Heart left ventricle (tissue), 16 donors: ENCODE data around the gene MYO1E. TPM values are rescaled to one million over a fixed set of nuclear protein-coding genes. Genes with fewer than 3 reads are reported as not detected.

ENCODE experiments used
- ATAC-seq, 4 donors: fragments of 200-7000 bp; cut with Tn5 transposase; one replicate each; pipeline ENCODE4 v1.9.1; 2020 to 2022; ENCODE audit warnings: moderate library complexity in 4 of 4, mild to moderate bottlenecking in 3 of 4, moderate number of reproducible peaks in 1 of 4
- DNase-seq, 5 donors: peaks; one replicate each; pipeline ENCODE4 v3.0.0-alpha.2; 2020
- H3K27ac ChIP-seq, 12 donors: fragments of 200-600 bp; sonication (generic) in 4 of 12; one replicate each; pipeline versions ENCODE4 v1.5.0 to v1.8.0; 2016 to 2022; ENCODE audit warnings: mild to moderate bottlenecking in 2 of 12
- H3K27me3 ChIP-seq, 9 donors: fragments of 200-600 bp; sonication (generic) in 2 of 9; one replicate each; pipeline versions ENCODE4 v1.5.1 to v1.8.0; 2016 to 2022; ENCODE audit warnings: mild to moderate bottlenecking in 3 of 9
- H3K36me3 ChIP-seq, 9 donors: fragments of 200-600 bp; sonication (generic) in 2 of 9; one replicate each; pipeline versions ENCODE4 v1.5.0 to v1.8.0; 2018 to 2022; ENCODE audit warnings: mild to moderate bottlenecking in 2 of 9
- H3K4me1 ChIP-seq, 12 donors: fragments of 200-600 bp; sonication (generic) in 4 of 12; one replicate each; pipeline versions ENCODE4 v1.5.0 to v1.8.0; 2016 to 2022; ENCODE audit warnings: mild to moderate bottlenecking in 3 of 12
- H3K4me3 ChIP-seq, 12 donors: fragments of 200-600 bp; sonication (generic) in 4 of 12; one replicate each; pipeline versions ENCODE4 v1.5.0 to v1.8.0; 2017 to 2022; ENCODE audit warnings: mild to moderate bottlenecking in 9 of 12, moderate library complexity in 4 of 12
- H3K9me3 ChIP-seq, 12 donors: fragments of 200-600 bp; sonication (generic) in 4 of 12; one replicate each; pipeline versions ENCODE4 v1.5.0 to v1.8.0; 2016 to 2022; ENCODE audit warnings: mild to moderate bottlenecking in 1 of 12
- CTCF ChIP-seq, 12 donors: fragments of 200-600 bp; sonication (generic) in 4 of 12; IDR thresholded peaks; one replicate each; pipeline versions ENCODE4 v1.5.0 to v1.8.0; 2018 to 2022; ENCODE audit warnings: antibody characterized with exemption in 12 of 12, mild to moderate bottlenecking in 5 of 12
- POLR2A ChIP-seq, 2 donors: fragments of 450-650 bp; IDR thresholded peaks; one replicate each; pipeline ENCODE4 v1.6.1; 2017; ENCODE audit warnings: antibody characterized with exemption in 2 of 2, mild to moderate bottlenecking in 2 of 2, moderate library complexity in 2 of 2
- WGBS, 4 donors: extraction: QIAGEN DNeasy Blood & Tissue Kit in 2 of 4; methylation state at CpG; one replicate each; pipeline versions ENCODE4 v1.1.5 to v1.1.7; 2013 to 2018; 5-methylcytosine and 5-hydroxymethylcytosine counted together
- intact Hi-C, 10 donors: fragments of 100-400 bp; cut with DNase I; formaldehyde crosslinking; loops; one replicate each; pipeline versions ENCODE4 v1.11.1 to v1.14.2; 2022
- polyA plus RNA-seq, 2 donors: library from polyadenylated mRNA; stranded (reverse); fragments of 200-250 nt; gene quantifications; one replicate each; pipeline ENCODE4 v1.2.3, GENCODE V29; 2013
- total RNA-seq, 9 donors: library from RNA; depleted of rRNA in 2 of 9; stranded (reverse); fragments of >200 nt in 2 of 9; fragmentation: NEBNext Ultra II Directional in 3 of 9; extraction: Animal tissue kit (Norgen Biotek cat#: 25700) in 3 of 9; gene quantifications; one replicate each; pipeline versions ENCODE4 v1.1.0 to v1.2.4, GENCODE V29; 2016 to 2023
- donor health status: ischemic (EF 13 %, LVEDD 7.1; RV severe dilation, severe dysfunction).
- donor health status: healthy with polysubstance abuse.
- donor health status: DM: no; HTN: yes; CAD: no.
- donor health status: DM: no; HTN: no; CAD: no.
- donor health status: ischemic (EF 25% LVEDD 6.9; RV normal size, moderate dysfunction).
- donor health status: ischemic (EF 25% LVEDD 5.7; RV mildly dilated, moderate dysfunction).
- donor health status: healthy.
- donor health status: DM: yes; HTN: yes; CAD: no.
- donor health status: ischemic (EF 35%, LVEDD 5.7; RV mildly dilated, moderate dysfunction).
- donor health status: nonischemic (EF 11% LVEDD 7.7; RV severe dilation, severe dysfunction).
- donor health status: DM: yes; HTN: yes; CAD: no.
- donor health status: PGD.
- donor health status: ischemic (EF 29% LVEDD 5.4; RV normal size, mild dysfunction).
- donor health status: nonischemic (EF 23%, LVEDD 6.1; RV moderate dilation, normal function).

MYO1E gene
- total and polyA plus RNA-seq, 11 donors = 8.5 to 98.6 (median 25.2) TPM

- Histone ChIP-seq H3K36me3 (no peaks in the 10 kb centered on the region), H3K4me1 (peaks cover 0 to 44% (median 23%) of the 10 kb centered on the region in 12 donors), H3K4me3 (no peak overlapping the region), H3K27ac (peak overlapping the region in 2 of 12 donors; percentile 15), H3K9me3 (no peaks in the 10 kb centered on the region), H3K27me3 (no peaks in the 10 kb centered on the region)
- ATAC-seq = peak in 1 of 4 donors; percentile 57
- WGBS, 4 donors = 78 to 81% (median 80%) methylated on average over 8 of the region's 8 CpGs
- TF ChIP-seq POLR2A (IDR thresholded peaks at IDR 0.05) (no peak), CTCF (IDR thresholded peaks at IDR 0.05) (no peak)
- intact Hi-C loops = no loop called here
- DNase-seq = no peak
Measured at GRCh38 chr15:59237119-59237855, 135.4 kb downstream of the MYO1E start.

- no peak for TF ChIP-seq CTCF (IDR thresholded peaks at IDR 0.05)
- no peak for TF ChIP-seq POLR2A (IDR thresholded peaks at IDR 0.05)
- intact Hi-C loops = no loop called here
- 55 to 95% (median 92%) methylated on average over 1 of the region's 1 CpG for WGBS, 4 donors
- Histone ChIP-seq H3K9me3 (no peaks in the 10 kb centered on the region), H3K27ac (peak overlapping the region in 2 of 12 donors; percentile 2 to 22), H3K27me3 (no peaks in the 10 kb centered on the region), H3K4me1 (peaks cover 0 to 47% (median 27%) of the 10 kb centered on the region in 12 donors), H3K4me3 (no peak overlapping the region), H3K36me3 (no peaks in the 10 kb centered on the region)
- ATAC-seq = no peak
- DNase-seq = no peak
Measured at GRCh38 chr15:59236394-59236793, 136.3 kb downstream of the MYO1E start.

DNA sequence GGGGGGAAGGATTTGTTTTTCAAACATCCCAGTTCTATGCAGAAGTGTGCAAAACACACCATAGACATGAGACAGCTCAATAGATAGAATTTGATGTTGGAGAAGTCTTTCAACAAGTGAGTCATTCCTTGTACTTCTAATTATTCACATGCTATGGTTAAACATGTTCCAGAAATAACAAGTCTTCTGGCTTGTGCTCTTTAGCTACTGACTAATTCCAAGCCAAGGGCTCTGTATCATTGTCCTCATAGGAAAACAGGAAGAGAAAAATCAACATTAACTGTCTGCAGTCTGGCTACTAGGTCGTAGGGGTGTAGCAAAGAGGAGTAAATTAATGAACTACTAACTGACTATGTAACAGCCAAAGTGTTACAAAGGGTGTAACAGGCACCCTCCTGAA is 140.2 kb downstream of the MYO1E start:
- TF ChIP-seq CTCF (IDR thresholded peaks at IDR 0.05) (no peak), POLR2A (IDR thresholded peaks at IDR 0.05) (no peak)
- no peaks in the 10 kb centered on the region for H3K27me3 ChIP-seq
- WGBS, 4 donors = 25 to 45% (median 36%) methylated on average over 1 of the region's 1 CpG
- ATAC-seq (peak in 3 of 4 donors; percentile 72 to 82 (median 77)), DNase-seq (no peak)
- peaks cover 0 to 39% (median 20%) of the 10 kb centered on the region in 12 donors for H3K4me1 ChIP-seq
- peak overlapping the region in 3 of 12 donors; percentile 5 to 51 (median 18) for H3K27ac ChIP-seq
- H3K4me3 ChIP-seq = no peak overlapping the region
- intact Hi-C loops = no loop called here
- H3K9me3 ChIP-seq = no peaks in the 10 kb centered on the region
- peaks cover 0 to 12% (median 0%) of the 10 kb centered on the region in 9 donors for H3K36me3 ChIP-seq

- Histone ChIP-seq H3K4me1 (peaks cover 0 to 28% (median 14%) of the 10 kb centered on the region in 12 donors), H3K27ac (no peak overlapping the region), H3K9me3 (no peaks in the 10 kb centered on the region), H3K27me3 (no peaks in the 10 kb centered on the region), H3K4me3 (no peak overlapping the region), H3K36me3 (peaks cover 0 to 21% (median 0%) of the 10 kb centered on the region in 9 donors)
- TF ChIP-seq CTCF (IDR thresholded peaks at IDR 0.05) (no peak), POLR2A (IDR thresholded peaks at IDR 0.05) (no peak)
- ATAC-seq (no peak), DNase-seq (no peak)
- intact Hi-C loops = no loop called here
- WGBS, 4 donors = 65 to 82% (median 76%) methylated on average over 2 of the region's 2 CpGs
Measured at GRCh38 chr15:59230531-59231055, 142.1 kb downstream of the MYO1E start.
